Measurements from ENCODE around the gene PHF12.

DNA sequence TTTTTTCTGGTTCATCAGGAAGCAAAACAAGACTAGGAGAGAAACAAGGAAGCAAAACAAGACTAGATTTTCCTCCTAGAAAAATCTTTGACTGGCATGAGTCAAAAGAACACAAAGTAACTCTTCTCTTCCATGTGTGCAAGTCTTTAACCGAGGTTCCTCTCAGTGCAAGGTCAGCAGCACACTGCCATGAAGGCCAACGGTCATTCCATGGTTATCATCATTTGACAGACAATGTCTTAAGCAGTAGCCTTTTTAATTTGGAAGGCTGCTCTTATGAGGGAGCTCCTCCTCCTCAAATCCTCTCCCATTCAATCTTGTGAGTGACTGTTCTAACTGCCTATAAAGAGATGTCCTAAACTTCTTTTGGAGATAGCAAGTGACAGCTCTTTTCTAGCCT is 33.0 kb downstream of the PHF12 start:
- TF ChIP-seq TARDBP (IDR thresholded peaks at IDR 0.05), result no peak
- no peak for TF ChIP-seq FOXK2 (IDR thresholded peaks at IDR 0.05)
- TF ChIP-seq BHLHE40 (IDR thresholded peaks at IDR 0.05; ENCODE audit: borderline replicate concordance), result no peak
- no peak for TF ChIP-seq ELF4 (IDR thresholded peaks at IDR 0.05)
- no peak for TF ChIP-seq SUZ12 (IDR thresholded peaks at IDR 0.05)
- TF ChIP-seq SP1 (IDR thresholded peaks at IDR 0.05), result no peak
